GM18519 (cell line): ENCODE measurements around the gene TACC3.

Experiments used
- ATAC-seq: cut with Tn5 transposase; IDR thresholded peaks from one replicate; pipeline ENCODE4 v1.9.1; 2021; ENCODE audit warnings: mild to moderate bottlenecking, moderate library complexity; ENCODE audit not compliant: unreplicated experiment, low FRiP score

The TACC3 gene

DNA sequence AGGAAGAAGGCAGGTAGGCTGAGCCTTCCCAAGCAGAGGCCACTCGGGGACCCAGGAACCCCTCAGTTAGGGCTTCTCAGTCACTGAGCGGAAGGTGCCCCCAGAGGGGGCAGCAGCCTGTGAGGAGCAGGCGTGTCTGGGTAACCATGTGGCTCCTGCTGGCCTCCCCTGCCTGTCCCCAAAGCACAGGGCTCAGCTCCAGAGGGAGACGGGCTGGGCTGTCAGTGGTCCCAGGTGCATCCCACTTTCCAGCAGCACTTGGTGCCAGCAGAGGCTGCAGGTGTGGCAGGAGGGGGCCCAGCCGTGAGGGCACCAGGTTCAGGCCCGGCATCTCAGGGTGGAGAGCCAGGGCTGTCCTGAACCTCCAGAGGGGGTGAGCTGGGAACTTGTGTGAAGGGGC lies 22.7 kb downstream of the TACC3 start:
- no peak for ATAC-seq

DNA sequence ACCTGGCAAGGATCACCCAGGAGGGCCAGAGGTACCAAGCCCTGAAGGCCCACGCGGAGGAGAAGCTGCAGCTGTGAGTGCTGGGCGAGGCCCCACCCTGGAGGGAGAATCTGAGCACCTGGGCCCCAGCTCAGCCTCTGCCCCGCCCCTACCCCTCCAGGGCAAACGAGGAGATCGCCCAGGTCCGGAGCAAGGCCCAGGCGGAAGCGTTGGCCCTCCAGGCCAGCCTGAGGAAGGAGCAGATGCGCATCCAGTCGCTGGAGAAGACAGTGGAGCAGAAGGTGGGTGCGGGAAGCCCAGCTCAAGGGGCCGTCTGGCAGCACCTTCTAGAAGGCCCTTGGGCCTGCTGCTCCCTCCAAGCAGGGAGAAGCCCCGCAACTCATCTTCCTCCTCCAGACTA lies 23.2 kb downstream of the TACC3 start:
- no peak for ATAC-seq

DNA sequence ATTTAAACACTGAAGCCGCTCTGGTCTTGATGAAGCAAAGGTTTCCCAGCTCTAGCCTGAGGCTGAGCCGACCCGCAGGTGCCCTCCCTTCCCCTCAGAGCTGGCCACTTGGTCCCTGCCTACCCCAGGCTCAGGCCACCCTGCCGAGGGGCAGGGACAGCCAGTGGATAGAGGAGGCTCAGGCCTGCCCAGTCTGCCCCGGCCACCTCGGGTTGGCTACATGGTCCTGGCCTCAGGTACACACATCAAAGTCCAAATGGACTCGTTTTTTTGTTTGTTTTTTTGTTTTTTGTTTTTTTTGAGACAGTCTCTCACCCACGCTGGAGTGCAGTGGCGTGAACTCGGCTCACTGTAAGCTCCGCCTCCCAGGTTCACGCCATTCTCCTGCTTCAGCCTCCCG lies 23.8 kb downstream of the TACC3 start:
- ATAC-seq: no peak

DNA sequence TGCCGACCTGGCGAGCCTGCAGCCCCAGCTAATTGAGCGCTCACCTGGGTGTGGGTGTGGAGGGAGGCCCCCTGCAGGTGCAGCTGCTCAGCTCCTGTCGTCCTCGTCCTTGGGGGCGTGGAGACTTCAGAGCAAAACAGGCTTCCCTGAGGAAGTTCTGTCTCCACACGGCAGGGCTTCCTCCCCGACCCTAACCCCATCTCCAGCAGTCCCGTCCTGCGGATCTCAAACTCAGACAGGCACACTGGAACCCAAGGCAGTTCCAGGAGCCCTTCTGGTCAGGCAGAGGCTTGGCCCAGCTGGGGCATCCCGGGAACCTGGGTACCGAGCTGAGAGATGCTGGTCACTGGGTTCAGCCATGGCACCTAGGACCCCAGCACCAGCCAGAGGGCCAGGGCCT lies 24.4 kb downstream of the TACC3 start:
- ATAC-seq: no peak

DNA sequence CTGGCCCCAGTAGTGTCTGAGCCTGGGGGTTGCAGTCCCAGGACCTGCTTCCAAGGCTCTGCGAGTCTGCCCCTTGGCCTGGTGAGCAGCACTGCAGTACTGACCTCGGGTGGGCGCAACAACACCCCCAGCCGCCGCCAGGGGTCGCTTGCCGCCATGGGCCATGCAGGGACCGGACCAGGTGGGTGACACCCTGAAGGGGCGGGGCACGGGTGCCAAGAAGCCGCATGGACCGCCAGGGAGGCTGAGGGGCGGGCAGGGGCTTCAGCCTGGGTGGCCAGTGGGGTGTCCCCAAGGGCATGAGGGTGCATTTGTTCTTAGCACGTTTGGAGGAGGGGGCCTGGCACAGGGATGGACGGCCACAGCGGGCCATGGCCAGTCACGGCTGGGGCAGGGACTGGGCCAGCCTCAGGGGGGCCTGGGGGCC lies 25.0 kb downstream of the TACC3 start:
- no peak for ATAC-seq

DNA sequence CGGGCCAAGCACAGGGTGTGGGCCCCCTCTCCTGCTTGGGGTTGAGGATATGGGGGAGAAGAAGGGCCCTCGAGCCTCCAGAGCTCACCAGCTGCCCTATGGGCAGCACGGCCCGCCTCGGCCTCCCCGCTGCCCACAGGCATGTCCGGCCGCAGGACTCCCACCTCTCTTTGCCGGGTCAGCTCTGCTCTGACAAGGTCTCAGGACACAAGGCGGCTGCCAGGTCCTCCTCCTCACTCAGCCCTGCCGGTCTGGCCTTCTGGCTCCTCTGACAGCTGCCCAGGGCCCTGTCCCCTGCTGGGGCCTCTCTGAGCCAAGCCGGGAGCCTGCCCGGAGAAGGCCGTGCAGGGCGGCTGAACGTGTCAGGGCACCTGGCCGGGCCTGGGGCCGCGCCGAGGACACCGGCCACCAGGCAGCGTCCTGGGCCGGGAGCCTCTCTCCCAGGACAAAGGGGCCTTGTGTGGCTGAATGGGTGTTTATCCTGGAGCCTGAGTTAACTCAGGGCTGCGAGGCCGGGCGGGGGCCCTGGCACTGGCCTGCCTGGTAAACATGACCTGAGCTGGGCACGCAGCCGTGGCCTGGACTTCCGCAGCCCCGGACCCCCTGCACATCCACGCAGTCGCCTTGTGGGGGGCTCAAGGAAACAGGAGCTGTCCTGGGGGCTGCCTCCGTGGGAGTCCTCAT lies 25.7 kb downstream of the TACC3 start:
- no peak for ATAC-seq

DNA sequence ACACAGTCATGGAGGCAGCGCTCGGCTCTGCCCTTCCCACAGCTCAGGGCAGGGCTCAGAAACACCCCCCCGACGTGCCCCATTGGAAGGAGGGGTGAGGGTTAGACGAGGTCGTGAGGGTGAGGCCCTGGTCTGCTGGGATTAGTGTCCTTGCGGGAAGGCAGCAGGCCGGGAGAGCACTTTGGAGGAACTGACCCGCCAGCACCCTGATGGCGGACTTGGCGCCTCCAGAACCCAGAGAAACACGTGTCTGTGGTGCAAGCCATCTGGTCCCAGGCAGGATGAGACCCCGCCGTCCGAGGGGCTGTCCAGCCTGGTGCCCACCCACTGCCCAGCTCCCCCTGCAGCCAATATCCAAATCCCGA lies 26.3 kb downstream of the TACC3 start:
- no peak for ATAC-seq

DNA sequence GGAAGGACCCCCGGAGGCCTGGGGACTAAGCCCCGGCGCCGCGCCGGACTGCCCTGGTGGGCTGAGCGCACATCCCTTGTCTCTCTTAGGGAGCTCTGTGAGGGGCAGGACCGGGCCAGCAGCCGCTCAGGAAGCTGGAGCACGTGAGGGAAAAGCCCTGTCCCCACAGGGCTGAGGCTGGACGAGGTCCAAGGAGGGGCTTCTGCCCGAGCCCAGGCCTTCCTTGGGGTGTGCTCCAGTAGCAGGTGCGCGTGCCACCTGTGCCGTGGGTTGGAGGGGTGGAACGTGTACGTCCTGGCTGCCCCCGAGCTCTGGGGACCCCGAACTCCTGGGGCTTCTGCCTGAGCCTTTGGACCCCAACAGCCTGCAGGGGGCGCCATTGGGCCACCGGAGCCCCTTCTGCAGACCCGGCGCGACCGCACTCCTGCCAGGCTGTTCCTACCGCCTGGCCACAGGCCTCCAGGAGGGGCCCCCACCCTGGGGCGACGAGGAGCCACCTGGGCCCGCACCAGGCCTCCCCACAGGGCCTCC lies 27.2 kb downstream of the TACC3 start:
- no peak for ATAC-seq

DNA sequence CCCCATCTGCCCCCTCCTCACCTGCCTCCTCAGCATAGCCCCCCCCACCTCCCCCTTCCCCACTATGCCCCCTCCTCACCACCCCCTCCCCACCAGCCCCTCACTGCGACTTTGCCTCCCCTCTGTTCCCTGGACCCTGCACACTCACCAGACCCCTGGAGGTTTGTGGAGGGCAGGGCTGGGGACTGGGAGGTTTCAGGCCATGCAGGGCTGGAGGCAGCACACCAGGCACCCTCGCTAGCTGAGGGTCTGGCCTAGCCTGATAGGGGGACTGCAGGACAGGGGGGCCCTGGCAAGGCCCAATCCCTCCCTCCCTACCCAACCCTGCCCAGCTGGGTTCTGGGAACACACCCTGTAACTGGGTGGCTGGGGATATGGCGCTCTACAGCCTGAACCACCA lies 28.0 kb downstream of the TACC3 start:
- no peak for ATAC-seq

DNA sequence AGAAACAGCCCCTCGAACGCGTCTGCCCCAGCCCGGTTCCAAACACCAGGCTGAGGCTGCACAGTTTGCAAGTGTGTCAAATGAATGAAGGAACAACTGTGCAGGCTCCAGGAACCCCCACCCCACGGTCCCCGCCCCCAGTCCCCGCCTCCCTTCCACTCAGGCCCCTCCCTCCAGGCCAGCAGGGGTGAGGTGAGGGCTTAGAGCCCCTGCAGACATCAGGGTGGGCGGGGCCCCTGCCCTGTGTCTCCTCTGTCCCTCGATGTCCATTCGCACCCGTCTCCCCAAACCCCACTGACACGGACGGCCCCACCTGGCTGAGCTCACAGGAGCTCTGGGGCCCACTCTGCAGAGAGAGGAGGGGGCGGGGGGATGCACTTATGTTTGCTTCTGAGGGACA lies 28.5 kb downstream of the TACC3 start:
- ATAC-seq: no peak

DNA sequence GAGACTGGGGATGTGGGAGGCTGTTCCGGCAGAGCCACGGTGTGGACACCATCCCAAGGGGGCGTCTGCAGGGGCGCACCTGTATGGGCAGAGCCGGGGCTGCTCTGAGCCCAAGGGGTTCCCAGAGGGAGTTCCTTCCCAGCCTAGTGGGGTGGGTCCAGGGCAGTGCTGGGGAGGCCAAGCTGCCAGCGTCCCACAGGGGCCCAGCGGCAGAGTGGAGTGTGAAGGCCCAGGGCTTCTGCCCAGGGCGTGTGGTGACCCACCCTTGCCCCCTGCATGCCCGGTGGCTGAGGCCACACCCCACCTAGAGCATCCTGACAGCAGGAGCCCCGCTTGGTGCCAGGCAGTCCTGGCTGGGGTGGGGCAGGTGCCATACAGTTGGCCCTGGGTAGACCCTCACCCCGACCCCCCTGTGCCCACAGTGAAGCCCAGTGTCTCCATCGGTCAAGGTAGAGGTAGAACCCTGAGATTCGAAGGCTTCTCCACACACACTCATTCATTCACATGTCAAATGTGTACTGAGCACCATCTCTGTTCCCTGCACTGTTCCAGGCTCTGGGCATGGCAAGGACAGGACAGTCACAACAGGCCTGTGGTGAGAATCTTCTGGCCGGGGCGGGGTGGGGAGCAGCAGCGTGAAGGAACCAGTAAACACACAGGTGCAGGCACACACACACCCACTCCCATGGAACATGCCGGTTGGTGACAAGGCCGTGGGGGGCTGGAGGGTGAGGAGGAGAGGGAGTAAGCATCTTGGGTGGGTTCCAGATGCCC lies 29.2 kb downstream of the TACC3 start:
- no peak for ATAC-seq

DNA sequence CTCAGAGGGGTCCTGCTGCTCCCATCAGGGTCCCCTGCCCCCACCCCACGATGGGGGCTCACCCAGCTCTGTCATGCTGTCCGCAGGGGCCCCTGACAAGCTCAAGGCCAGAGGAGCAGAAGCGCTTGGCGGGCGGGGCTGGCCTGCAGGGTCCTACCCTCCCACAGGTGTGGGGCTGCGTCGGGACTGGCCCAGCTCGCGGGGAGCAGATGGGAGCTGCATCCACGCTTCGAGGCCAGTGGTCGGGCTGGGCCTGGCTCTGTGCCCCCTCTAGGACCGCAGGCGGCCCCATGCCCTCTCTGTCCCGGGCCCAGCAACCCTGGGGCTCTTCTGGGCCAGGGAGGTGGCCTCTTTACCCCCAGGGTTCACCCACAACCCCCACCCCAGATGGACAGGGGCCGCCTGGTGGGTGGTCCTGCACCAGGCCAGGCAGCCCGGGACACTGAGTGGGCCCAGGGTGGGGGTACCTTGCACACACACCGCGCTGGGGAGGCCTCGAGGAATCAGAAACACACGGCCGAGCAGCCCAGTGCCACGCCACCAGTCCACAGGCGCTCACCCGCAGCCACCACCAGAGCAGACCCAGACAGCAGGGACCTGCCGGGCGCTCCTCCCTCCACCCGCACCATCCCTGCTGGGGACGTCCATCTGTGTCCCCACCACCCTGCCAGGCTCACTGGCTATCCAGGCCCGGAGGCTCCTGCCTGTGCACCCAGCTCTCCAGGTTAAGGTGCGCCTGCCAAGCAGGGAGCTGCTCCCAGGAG lies 30.0 kb downstream of the TACC3 start:
- no peak for ATAC-seq

DNA sequence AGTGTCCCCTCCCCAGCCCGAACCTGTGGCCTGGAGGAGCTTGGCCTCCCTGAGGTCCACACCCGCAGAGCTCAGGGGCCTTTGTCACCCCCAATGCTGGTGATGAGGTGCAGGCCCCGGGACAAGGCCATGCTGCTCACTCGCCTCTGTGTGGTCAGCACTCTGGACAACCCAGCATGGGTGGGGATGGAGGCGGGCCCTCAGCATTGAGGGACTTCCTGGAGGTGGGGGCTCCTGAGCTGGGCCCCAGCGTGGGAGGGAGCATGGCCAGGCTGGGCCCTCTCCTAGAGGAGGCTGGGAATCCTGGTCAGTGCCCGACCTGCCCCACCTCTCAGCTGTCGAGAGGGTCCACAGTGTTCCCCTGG lies 30.6 kb downstream of the TACC3 start:
- ATAC-seq: no peak

DNA sequence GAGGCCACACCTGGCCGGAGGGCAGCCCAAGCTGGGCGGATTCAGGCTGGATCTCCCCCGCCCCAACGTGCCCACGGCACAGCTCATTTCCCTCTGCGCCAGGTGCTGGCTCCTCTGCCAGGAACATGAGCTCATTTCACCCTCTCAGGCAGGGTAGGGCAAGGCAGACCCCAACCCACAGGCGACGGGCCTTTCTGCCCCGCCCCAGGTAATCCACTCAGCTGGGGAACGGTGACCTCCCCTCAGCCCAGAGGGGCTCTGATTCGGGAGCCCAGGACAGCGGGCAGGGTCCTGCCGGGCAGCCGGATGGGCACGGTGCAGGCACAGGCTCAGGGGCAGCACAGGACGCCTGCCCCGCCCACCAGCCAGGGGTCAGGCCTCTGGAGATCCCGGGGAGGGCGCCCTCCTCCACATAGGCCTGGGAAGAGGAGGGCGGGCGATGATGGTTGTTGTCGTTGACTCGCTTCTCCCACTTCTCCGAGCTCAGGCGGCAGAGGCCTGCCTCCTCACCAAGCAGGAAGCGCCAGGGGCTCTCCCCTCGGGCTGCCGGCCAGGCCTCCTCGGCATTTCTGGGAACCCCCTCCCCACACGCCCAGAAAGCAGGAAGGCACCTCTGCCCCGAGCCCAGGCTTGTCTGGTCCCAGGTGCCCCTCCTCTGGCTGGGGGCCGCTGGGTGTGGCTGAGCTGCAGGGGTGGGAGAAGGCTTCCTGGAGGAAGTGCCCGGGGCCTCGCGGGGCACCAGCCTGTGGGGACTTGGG lies 31.1 kb downstream of the TACC3 start:
- ATAC-seq: no peak

DNA sequence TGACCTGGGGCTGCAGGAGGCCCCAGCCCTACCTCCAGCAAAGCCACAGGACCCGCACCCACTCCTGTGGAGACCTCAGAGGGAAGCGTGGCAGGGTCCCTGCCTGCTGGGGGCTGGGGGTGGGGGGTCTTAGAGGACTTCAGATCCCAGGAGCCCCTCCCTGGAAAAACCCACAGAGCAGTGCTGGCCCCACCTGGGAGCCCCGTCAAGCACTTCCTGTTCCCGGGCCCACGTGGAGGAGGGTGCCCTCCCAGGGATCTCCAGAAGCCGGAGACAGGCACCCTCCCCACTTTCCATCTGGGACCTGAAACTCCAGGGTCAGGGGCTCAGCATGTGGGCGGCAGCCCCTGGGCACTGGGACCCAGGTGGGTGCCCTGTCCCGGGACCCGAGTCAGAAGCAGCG lies 32.0 kb downstream of the TACC3 start:
- no peak for ATAC-seq

DNA sequence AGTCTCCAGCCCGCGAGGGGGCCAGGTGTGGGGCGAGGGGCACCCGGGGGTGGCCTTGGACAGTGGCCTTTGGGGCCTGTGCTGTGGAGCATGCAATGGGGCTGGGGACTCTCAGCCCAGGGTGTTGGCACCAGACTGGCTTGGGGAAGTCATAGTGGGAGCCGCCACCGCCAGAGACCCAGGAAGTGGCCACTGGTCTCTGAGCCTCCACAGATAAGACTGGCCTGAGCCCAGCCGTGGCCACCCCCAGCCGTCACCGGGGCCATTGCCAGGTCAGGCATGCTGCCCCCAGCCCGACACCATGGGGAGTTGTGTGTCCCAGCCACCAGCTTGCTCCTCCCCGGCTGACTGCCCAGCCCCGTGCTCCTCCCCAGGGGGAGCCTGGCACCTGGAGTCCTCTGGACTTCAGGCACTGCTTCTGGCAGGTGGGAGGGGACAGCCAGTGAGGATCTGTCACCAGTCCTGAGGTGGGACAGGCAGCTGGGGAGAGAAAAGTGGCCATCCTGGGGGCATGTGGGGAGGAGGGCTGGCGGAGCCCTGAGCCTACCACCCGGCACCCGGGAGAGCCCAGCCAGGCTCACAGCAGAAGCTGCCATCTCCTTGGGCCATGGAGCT lies 32.5 kb downstream of the TACC3 start:
- no peak for ATAC-seq

DNA sequence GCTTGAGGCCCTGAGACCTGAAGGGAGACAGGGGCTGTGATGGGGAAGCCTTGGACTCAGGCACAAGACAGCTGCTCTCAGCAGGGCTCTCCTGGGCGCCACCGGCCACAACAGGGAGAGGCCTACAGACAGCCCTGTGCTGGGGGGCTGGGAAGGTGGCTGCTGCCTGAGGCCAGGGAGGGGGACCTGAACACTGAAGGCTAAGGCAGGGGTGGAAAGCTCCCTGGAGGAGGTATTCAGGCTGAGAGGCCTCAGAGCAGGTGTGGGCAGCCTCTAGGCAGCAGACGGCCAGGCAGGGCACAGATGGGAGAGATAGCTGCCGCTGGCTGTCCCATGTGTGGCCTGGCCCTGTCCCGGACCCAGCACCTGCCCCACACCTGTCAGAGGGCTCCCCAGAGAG lies 33.0 kb downstream of the TACC3 start:
- ATAC-seq: no peak

DNA sequence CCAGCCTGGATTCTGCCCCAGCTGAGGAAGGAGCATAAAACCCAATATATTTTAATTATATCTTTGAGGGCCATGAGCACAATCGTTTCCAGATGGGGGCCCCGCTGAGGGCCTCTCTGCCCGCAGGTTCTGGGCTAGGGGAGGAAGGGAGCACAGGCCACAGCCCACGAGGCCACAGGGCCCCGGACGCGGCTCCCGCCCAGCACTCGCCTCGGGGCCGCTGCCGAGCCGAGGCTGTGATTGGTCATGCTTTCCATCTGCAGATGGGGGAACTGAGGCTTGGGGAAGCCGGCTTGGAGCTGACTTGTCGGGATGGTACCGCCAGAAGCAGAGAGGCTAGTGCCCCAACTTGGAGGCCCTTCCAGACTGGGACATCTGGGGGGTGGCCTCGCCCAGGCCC lies 34.0 kb downstream of the TACC3 start:
- ATAC-seq: no peak

DNA sequence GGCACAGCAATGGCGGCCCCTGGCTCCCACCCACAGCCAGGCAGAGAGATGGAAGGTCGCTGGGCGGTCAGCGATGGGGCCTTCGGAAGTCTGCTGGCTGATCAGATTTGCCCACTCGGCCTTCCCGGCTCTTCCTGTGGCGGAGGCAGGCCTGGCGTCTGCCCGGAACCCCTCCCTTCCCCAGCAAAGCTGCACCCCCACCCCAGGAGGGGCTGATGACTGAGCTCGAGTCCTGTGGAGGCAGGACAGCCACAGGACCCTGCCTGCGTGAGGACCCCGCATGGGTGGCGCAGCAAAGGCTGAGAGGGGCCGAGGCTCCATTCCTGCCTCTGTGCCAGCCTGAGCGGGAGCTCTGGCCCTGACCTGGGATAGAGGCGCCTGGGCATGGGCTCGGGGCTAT lies 34.8 kb downstream of the TACC3 start:
- no peak for ATAC-seq
